Progenitor cell of endocrine pancreas (in vitro differentiated cells): Measurements from ENCODE around the gene MGAT5. TPM values are rescaled to one million over a fixed set of nuclear protein-coding genes. Genes with fewer than 3 reads are reported as not detected.

Experiments
- DNase-seq: peaks from one replicate; pipeline ENCODE4 v3.0.0; 2021; ENCODE audit warnings: low spot score; ENCODE audit not compliant: unreplicated experiment
- H3K27ac Mint-ChIP-seq: 2 replicates; pipeline ENCODE4 v1.8.0; 2021; ENCODE audit warnings: mild to moderate bottlenecking, moderate library complexity, mixed read lengths
- H3K27me3 Mint-ChIP-seq: 2 replicates; pipeline ENCODE4 v1.8.0; 2021; ENCODE audit warnings: mixed read lengths
- H3K36me3 Mint-ChIP-seq: 2 replicates; pipeline ENCODE4 v1.8.0; 2022; ENCODE audit warnings: mixed read lengths; ENCODE audit not compliant: insufficient read depth
- H3K4me1 Mint-ChIP-seq: 2 replicates; pipeline ENCODE4 v1.8.0; 2021; ENCODE audit warnings: low read depth, mixed read lengths
- H3K4me3 Mint-ChIP-seq: 2 replicates; pipeline ENCODE4 v1.8.0; 2021; ENCODE audit warnings: low read depth, mild to moderate bottlenecking, moderate library complexity, mixed read lengths
- H3K9me3 Mint-ChIP-seq: 2 replicates; pipeline ENCODE4 v1.8.0; 2021; ENCODE audit warnings: low read depth, mixed read lengths
- CTCF ChIP-seq: fragments of 200-600 bp; sonication (generic); IDR thresholded peaks from one replicate; pipeline ENCODE4 v1.5.0; 2021; ENCODE audit warnings: antibody characterized with exemption, mild to moderate bottlenecking; ENCODE audit not compliant: unreplicated experiment
- total RNA-seq: library from RNA; stranded (reverse); gene quantifications from 2 replicates; pipeline ENCODE4 v1.2.1, GENCODE V29; 2021

The MGAT5 gene
- total RNA-seq, 1 donor from 2014 or later, result 110 TPM

- H3K9me3 Mint-ChIP-seq, result no peaks in the 10 kb centered on the region
- H3K27ac Mint-ChIP-seq, result no peak overlapping the region
- no peaks in the 10 kb centered on the region for H3K27me3 Mint-ChIP-seq
- no peak for TF ChIP-seq CTCF
- H3K36me3 Mint-ChIP-seq, result peaks cover 5% of the 10 kb centered on the region
- no peak overlapping the region for H3K4me3 Mint-ChIP-seq
- no peak for DNase-seq
- H3K4me1 Mint-ChIP-seq, result peaks cover 1% of the 10 kb centered on the region
Observed at GRCh38 chr2:134257965-134258683, 4.3 kb downstream of the MGAT5 start.

GRCh38 chr2:134258684-134259388 lies 5.0 kb downstream of the MGAT5 start:
- no peak overlapping the region for H3K4me3 Mint-ChIP-seq
- no peak overlapping the region for H3K27ac Mint-ChIP-seq
- H3K9me3 Mint-ChIP-seq, result no peaks in the 10 kb centered on the region
- H3K36me3 Mint-ChIP-seq, result peaks cover 5% of the 10 kb centered on the region
- H3K27me3 Mint-ChIP-seq, result no peaks in the 10 kb centered on the region
- TF ChIP-seq CTCF, result no peak
- DNase-seq, result no peak
- H3K4me1 Mint-ChIP-seq, result peaks cover 1% of the 10 kb centered on the region

- no peak for DNase-seq
- H3K4me1 Mint-ChIP-seq, result peaks cover 1% of the 10 kb centered on the region
- H3K9me3 Mint-ChIP-seq, result no peaks in the 10 kb centered on the region
- H3K27ac Mint-ChIP-seq, result no peak overlapping the region
- no peaks in the 10 kb centered on the region for H3K27me3 Mint-ChIP-seq
- no peak overlapping the region for H3K4me3 Mint-ChIP-seq
- peaks cover 4% of the 10 kb centered on the region for H3K36me3 Mint-ChIP-seq
- TF ChIP-seq CTCF, result no peak
Observed at GRCh38 chr2:134259571-134259970, 5.7 kb downstream of the MGAT5 start.

GRCh38 chr2:134259994-134260393 lies 6.1 kb downstream of the MGAT5 start:
- DNase-seq, result no peak
- H3K4me1 Mint-ChIP-seq, result peaks cover 1% of the 10 kb centered on the region
- H3K36me3 Mint-ChIP-seq, result peaks cover 2% of the 10 kb centered on the region
- no peak overlapping the region for H3K27ac Mint-ChIP-seq
- no peaks in the 10 kb centered on the region for H3K27me3 Mint-ChIP-seq
- TF ChIP-seq CTCF, result no peak
- no peak overlapping the region for H3K4me3 Mint-ChIP-seq
- H3K9me3 Mint-ChIP-seq, result no peaks in the 10 kb centered on the region

- H3K27ac Mint-ChIP-seq, result no peak overlapping the region
- no peak overlapping the region for H3K4me3 Mint-ChIP-seq
- peaks cover 1% of the 10 kb centered on the region for H3K4me1 Mint-ChIP-seq
- no peak for TF ChIP-seq CTCF
- no peaks in the 10 kb centered on the region for H3K36me3 Mint-ChIP-seq
- no peak for DNase-seq
- no peaks in the 10 kb centered on the region for H3K9me3 Mint-ChIP-seq
- no peaks in the 10 kb centered on the region for H3K27me3 Mint-ChIP-seq
Observed at GRCh38 chr2:134260713-134261112, 6.8 kb downstream of the MGAT5 start.
